Measurements from ENCODE around the gene PCDHAC2.

- TF ChIP-seq, protein P1, sequence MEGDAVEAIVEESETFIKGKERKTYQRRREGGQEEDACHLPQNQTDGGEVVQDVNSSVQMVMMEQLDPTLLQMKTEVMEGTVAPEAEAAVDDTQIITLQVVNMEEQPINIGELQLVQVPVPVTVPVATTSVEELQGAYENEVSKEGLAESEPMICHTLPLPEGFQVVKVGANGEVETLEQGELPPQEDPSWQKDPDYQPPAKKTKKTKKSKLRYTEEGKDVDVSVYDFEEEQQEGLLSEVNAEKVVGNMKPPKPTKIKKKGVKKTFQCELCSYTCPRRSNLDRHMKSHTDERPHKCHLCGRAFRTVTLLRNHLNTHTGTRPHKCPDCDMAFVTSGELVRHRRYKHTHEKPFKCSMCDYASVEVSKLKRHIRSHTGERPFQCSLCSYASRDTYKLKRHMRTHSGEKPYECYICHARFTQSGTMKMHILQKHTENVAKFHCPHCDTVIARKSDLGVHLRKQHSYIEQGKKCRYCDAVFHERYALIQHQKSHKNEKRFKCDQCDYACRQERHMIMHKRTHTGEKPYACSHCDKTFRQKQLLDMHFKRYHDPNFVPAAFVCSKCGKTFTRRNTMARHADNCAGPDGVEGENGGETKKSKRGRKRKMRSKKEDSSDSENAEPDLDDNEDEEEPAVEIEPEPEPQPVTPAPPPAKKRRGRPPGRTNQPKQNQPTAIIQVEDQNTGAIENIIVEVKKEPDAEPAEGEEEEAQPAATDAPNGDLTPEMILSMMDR (conservative IDR thresholded peaks at IDR 0.05): no peak
- TF ChIP-seq EZH2 (IDR thresholded peaks at IDR 0.05; ENCODE audit: low read depth): no peak
Measured at GRCh38 chr5:141007791-141008190, 41.5 kb downstream of the PCDHAC2 start.

All from PC-9 (cell line).